Smooth muscle cell (in vitro differentiated cells): ENCODE measurements around the gene PHACTR1. TPM values are rescaled to one million over a fixed set of nuclear protein-coding genes. Genes with fewer than 3 reads are reported as not detected.

Experiments
- DNase-seq: peaks from one replicate; lab custom pipeline; 2025; ENCODE audit not compliant: unreplicated experiment; lab: John Stamatoyannopoulos, UW
- H2AFZ ChIP-seq: fragments of 200-600 bp; sonication (generic); 2 replicates; pipeline ENCODE4 v1.6.0; 2016; ENCODE audit warnings: antibody characterized with exemption, low read depth, mild to moderate bottlenecking
- H3F3A ChIP-seq: fragments of 200-600 bp; sonication (generic); 2 replicates; pipeline ENCODE4 v1.6.0; 2017; ENCODE audit warnings: antibody characterized with exemption, low read depth
- H3K27ac ChIP-seq: fragments of 200-600 bp; sonication (generic); 2 replicates; pipeline ENCODE4 v1.5.1; 2016; ENCODE audit warnings: low read depth, mild to moderate bottlenecking
- H3K27me3 ChIP-seq: fragments of 200-600 bp; sonication (generic); 2 replicates; pipeline ENCODE4 v1.6.1; 2016; ENCODE audit warnings: low read depth, mild to moderate bottlenecking
- H3K36me3 ChIP-seq: fragments of 200-600 bp; sonication (generic); 2 replicates; pipeline ENCODE4 v1.5.1; 2016; ENCODE audit warnings: low read depth
- H3K4me1 ChIP-seq: fragments of 200-600 bp; sonication (generic); 2 replicates; pipeline ENCODE4 v1.5.1; 2016; ENCODE audit warnings: low read depth
- H3K4me2 ChIP-seq: fragments of 200-600 bp; sonication (generic); 2 replicates; pipeline ENCODE4 v1.6.0; 2016; ENCODE audit warnings: mild to moderate bottlenecking
- H3K4me3 ChIP-seq: fragments of 200-600 bp; sonication (generic); 2 replicates; pipeline ENCODE4 v1.5.1; 2016; ENCODE audit warnings: mild to moderate bottlenecking
- H3K79me2 ChIP-seq: fragments of 200-600 bp; sonication (generic); 2 replicates; pipeline ENCODE4 v1.6.0; 2016; ENCODE audit warnings: low read depth, mild to moderate bottlenecking
- H3K9ac ChIP-seq: fragments of 200-600 bp; sonication (generic); 2 replicates; pipeline ENCODE4 v1.6.0; 2016; ENCODE audit warnings: low read depth
- H3K9me3 ChIP-seq: fragments of 200-600 bp; sonication (generic); replicated peaks from 2 replicates; pipeline ENCODE4 v1.5.1; 2016; ENCODE audit warnings: low read depth
- H4K20me1 ChIP-seq: fragments of 200-600 bp; sonication (generic); 2 replicates; pipeline ENCODE4 v1.6.0; 2016; ENCODE audit warnings: low read depth
- WGBS: methylation state at CpG from one replicate; pipeline ENCODE4 v1.1.7; 2016; ENCODE audit warnings: low lambda C conversion rate; 5-methylcytosine and 5-hydroxymethylcytosine counted together
- polyA plus RNA-seq: library from polyadenylated mRNA; unstranded; fragments of >200 nt; fragmentation: Nextera tagmentation; extraction: Ambion mirVana; gene quantifications from 2 replicates; pipeline ENCODE4 v1.2.1, GENCODE V29; 2016
- total RNA-seq: library from RNA; depleted of rRNA; stranded (reverse); fragments of >200 nt; gene quantifications from 2 replicates; pipeline ENCODE4 v1.2.3, GENCODE V29; 2014
- TF ChIP-seq, protein P1 (sequence below): fragments of 200-600 bp; sonication (generic); IDR thresholded peaks from 2 replicates; pipeline ENCODE4 v1.5.1; 2017; ENCODE audit warnings: borderline replicate concordance, mild to moderate bottlenecking, antibody characterized with exemption; ENCODE audit not compliant: insufficient read depth, poor library complexity, severe bottlenecking

PHACTR1 gene
- total and polyA plus RNA-seq, 2 experiments from 2014 or later = 0.09 to 0.67 TPM

DNA sequence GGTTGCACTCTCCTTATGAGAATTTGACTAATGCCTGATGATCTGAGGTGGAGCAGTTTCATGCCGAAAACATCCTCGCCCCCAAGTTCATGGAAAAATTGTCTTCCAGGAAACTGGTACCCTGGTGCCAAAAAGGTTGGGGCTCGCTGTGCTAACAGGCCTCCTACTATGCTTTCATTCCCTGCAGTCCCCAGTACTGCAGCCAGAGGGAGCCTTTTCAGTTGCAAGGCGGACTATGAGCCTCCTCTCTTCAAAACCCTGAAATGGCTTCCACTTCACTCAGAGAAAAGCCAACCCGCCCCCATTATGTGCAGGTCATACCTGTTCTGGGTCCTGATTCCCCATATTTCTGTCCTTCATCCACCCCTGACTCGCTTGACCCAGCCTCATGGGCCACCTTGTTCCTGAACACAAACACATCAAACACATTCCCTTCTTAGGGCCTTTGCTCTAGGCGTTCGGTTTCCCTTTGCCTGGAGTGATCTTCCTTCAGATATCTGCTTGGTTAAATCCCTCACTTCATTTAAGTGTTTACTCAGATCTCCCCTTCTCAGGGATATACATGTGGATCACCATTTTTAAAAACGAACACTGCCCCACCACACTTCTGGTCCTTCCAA lies 173.7 kb downstream of the PHACTR1 start:
- TF ChIP-seq, protein P1, sequence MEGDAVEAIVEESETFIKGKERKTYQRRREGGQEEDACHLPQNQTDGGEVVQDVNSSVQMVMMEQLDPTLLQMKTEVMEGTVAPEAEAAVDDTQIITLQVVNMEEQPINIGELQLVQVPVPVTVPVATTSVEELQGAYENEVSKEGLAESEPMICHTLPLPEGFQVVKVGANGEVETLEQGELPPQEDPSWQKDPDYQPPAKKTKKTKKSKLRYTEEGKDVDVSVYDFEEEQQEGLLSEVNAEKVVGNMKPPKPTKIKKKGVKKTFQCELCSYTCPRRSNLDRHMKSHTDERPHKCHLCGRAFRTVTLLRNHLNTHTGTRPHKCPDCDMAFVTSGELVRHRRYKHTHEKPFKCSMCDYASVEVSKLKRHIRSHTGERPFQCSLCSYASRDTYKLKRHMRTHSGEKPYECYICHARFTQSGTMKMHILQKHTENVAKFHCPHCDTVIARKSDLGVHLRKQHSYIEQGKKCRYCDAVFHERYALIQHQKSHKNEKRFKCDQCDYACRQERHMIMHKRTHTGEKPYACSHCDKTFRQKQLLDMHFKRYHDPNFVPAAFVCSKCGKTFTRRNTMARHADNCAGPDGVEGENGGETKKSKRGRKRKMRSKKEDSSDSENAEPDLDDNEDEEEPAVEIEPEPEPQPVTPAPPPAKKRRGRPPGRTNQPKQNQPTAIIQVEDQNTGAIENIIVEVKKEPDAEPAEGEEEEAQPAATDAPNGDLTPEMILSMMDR = no peak
- Histone ChIP-seq H3K4me1 (peaks cover 4% of the 10 kb centered on the region), H2AFZ (no peak overlapping the region), H3K9me3 (no peaks in the 10 kb centered on the region), H3K27ac (no peak overlapping the region), H3K79me2 (no peaks in the 10 kb centered on the region), H3K36me3 (no peaks in the 10 kb centered on the region), H3F3A (no peaks in the 10 kb centered on the region), H3K4me3 (no peak overlapping the region), H3K9ac (no peak overlapping the region), H4K20me1 (no peaks in the 10 kb centered on the region), H3K4me2 (no peak overlapping the region), H3K27me3 (peaks cover under 1% of the 10 kb centered on the region)
- WGBS = 94% methylated on average over 9 of the region's 9 CpGs
- DNase-seq = no peak

DNA sequence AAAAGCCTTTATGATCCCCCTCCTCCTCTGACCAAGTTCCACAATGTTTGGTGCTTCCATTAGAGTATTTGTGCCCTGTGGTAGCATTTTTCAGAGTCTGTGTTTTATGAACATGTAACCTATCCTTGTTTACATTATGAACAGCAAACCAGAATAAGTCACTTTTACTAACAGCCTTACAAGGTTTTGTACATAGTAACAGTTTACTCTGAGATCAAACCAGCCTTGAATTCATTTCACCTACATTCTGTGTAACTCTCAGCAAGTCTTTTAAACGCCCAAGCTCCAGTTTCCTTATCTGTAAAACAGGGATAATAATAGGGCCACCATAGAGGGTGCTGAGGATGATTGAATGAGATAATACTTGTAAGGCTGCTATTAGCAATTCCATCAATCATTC lies 175.0 kb downstream of the PHACTR1 start:
- H3K9ac ChIP-seq = no peak overlapping the region
- TF ChIP-seq, protein P1 = no peak
- 77% methylated on average over 1 of the region's 1 CpG for WGBS
- H3K9me3 ChIP-seq = no peaks in the 10 kb centered on the region
- no peaks in the 10 kb centered on the region for H4K20me1 ChIP-seq
- H3K79me2 ChIP-seq = no peaks in the 10 kb centered on the region
- no peak overlapping the region for H3K27ac ChIP-seq
- H3K27me3 ChIP-seq = peaks cover 14% of the 10 kb centered on the region
- no peak overlapping the region for H3K4me2 ChIP-seq
- no peak overlapping the region for H3K4me3 ChIP-seq
- no peak overlapping the region for H2AFZ ChIP-seq
- H3K4me1 ChIP-seq = no peaks in the 10 kb centered on the region
- no peaks in the 10 kb centered on the region for H3F3A ChIP-seq
- no peaks in the 10 kb centered on the region for H3K36me3 ChIP-seq
- DNase-seq = no peak

DNA sequence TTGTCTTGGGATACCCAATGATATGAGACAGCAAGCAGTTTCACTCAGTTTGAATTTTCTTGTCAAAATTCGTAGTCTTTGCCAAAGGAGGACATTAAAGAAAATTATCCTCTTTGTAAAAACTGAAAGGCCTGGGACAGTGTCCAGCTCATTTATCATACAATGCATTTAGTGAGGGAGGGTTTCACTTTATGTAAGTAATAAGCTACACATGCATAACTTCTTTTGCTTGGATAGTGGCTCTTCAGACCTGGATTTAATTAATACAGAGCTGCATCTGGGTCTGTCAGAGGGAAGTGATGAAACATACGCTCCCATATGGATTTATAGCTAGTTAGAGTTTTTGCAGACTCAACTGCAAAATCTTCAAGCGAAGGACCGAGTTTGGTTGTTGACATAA lies 175.6 kb downstream of the PHACTR1 start:
- no peaks in the 10 kb centered on the region for H4K20me1 ChIP-seq
- H2AFZ ChIP-seq = no peak overlapping the region
- no peak overlapping the region for H3K27ac ChIP-seq
- TF ChIP-seq, protein P1 = no peak
- DNase-seq = no peak
- H3K27me3 ChIP-seq = peaks cover 19% of the 10 kb centered on the region
- H3K9me3 ChIP-seq = no peaks in the 10 kb centered on the region
- H3K9ac ChIP-seq = no peak overlapping the region
- 69% methylated on average over 4 of the region's 4 CpGs for WGBS
- H3K79me2 ChIP-seq = no peaks in the 10 kb centered on the region
- no peaks in the 10 kb centered on the region for H3K36me3 ChIP-seq
- no peak overlapping the region for H3K4me3 ChIP-seq
- no peaks in the 10 kb centered on the region for H3F3A ChIP-seq
- H3K4me1 ChIP-seq = no peaks in the 10 kb centered on the region
- no peak overlapping the region for H3K4me2 ChIP-seq

DNA sequence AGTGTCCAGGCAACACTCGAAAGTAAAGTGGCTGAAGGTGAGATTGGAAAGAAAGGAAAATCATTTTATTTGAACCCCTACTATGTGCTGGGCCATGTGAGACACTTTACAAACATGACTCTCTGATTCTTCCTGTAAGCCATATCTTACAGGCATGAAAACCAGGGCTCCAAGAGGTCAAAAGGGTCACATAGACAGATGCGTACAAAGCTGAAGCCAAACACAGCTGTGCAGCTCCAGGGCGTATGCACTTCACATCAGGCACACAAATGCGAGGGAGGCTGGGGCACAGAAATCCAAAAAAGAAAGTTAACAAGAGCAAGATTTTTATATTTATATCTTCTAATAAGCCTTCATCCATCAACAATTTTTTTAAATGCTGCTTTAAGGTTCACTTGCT lies 176.5 kb downstream of the PHACTR1 start:
- H3K36me3 ChIP-seq = no peaks in the 10 kb centered on the region
- H2AFZ ChIP-seq = no peak overlapping the region
- WGBS = 86% methylated on average over 4 of the region's 4 CpGs

More for the DNA sequence above, 176.5 kb downstream of the PHACTR1 start:
- H4K20me1 ChIP-seq = no peaks in the 10 kb centered on the region
- no peaks in the 10 kb centered on the region for H3K4me1 ChIP-seq
- TF ChIP-seq, protein P1 = no peak
- H3K9ac ChIP-seq = no peak overlapping the region
- no peak for DNase-seq
- H3K4me2 ChIP-seq = no peak overlapping the region
- H3F3A ChIP-seq = no peaks in the 10 kb centered on the region
- H3K27ac ChIP-seq = no peak overlapping the region
- H3K79me2 ChIP-seq = no peaks in the 10 kb centered on the region
- H3K27me3 ChIP-seq = peaks cover 21% of the 10 kb centered on the region
- no peak overlapping the region for H3K4me3 ChIP-seq
- no peaks in the 10 kb centered on the region for H3K9me3 ChIP-seq
